Neural cell (in vitro differentiated cells): ENCODE results near the gene SPDYE4. TPM values are rescaled to one million over a fixed set of nuclear protein-coding genes. Genes with fewer than 3 reads are reported as not detected.

Source experiments
- H2AFZ ChIP-seq: fragments of 200-600, 300-800 bp; sonication (generic), shearing (Covaris generic); 2 replicates; pipeline ENCODE4 v1.6.0; 2014; ENCODE audit warnings: low read depth, mild to moderate bottlenecking, antibody characterized with exemption, low read length, moderate library complexity
- H3F3A ChIP-seq: fragments of 200-600 bp; shearing (Covaris generic); 2 replicates; pipeline ENCODE4 v1.6.1; 2016; ENCODE audit warnings: mild to moderate bottlenecking, moderate library complexity, mixed read lengths, antibody characterized with exemption, low read length; ENCODE audit not compliant: insufficient read depth, poor library complexity, severe bottlenecking
- H3K27ac ChIP-seq: fragments of 200-600, 300-800 bp; sonication (generic), shearing (Covaris generic); 2 replicates; pipeline ENCODE4 v1.5.1; 2014; ENCODE audit warnings: mild to moderate bottlenecking, low read length, moderate library complexity
- H3K27me3 ChIP-seq: fragments of 300-800, 200-600 bp; sonication (generic), shearing (Covaris generic); 2 replicates; pipeline ENCODE4 v1.6.0; 2014; ENCODE audit warnings: mild to moderate bottlenecking, low read depth, low read length, moderate library complexity; ENCODE audit not compliant: insufficient read depth
- H3K36me3 ChIP-seq: fragments of 300-800, 200-600 bp; sonication (generic), shearing (Covaris generic); 2 replicates; pipeline ENCODE4 v1.5.1; 2014; ENCODE audit warnings: mild to moderate bottlenecking, antibody characterized with exemption, low read length, moderate library complexity; ENCODE audit not compliant: insufficient read depth
- H3K4me2 ChIP-seq: fragments of 300-800, 200-600 bp; sonication (generic), shearing (Covaris generic); 2 replicates; pipeline ENCODE4 v1.6.0; 2014; ENCODE audit warnings: mild to moderate bottlenecking, low read length
- H3K4me3 ChIP-seq: fragments of 300-800, 200-600 bp; sonication (generic), shearing (Covaris generic); 2 replicates; pipeline ENCODE4 v1.5.1; 2014; ENCODE audit warnings: mild to moderate bottlenecking, low read length, moderate library complexity
- H3K79me2 ChIP-seq: fragments of 200-600 bp; shearing (Covaris generic); replicated peaks from 2 replicates; pipeline ENCODE4 v1.6.0; 2014; ENCODE audit warnings: mild to moderate bottlenecking, low read length, moderate library complexity; ENCODE audit not compliant: insufficient read depth
- H3K9ac ChIP-seq: fragments of 300-800, 200-600 bp; sonication (generic), shearing (Covaris generic); 2 replicates; pipeline ENCODE4 v1.6.1; 2016; ENCODE audit warnings: mild to moderate bottlenecking, low read length, mixed read lengths
- H3K9me2 ChIP-seq: fragments of 200-600 bp; shearing (Covaris generic); 2 replicates; pipeline ENCODE4 v1.6.1; 2016; ENCODE audit warnings: mild to moderate bottlenecking, low read length, mixed read lengths; ENCODE audit not compliant: insufficient read depth
- H3K9me3 ChIP-seq: fragments of 200-600, 300-800 bp; sonication (generic), shearing (Covaris generic); 2 replicates; pipeline ENCODE4 v1.6.1; 2016; ENCODE audit warnings: mild to moderate bottlenecking, mixed run types, low read length, moderate library complexity, mixed read lengths
- H4K20me1 ChIP-seq: fragments of 200-600 bp; shearing (Covaris generic); 2 replicates; pipeline ENCODE4 v1.6.1; 2016; ENCODE audit warnings: mild to moderate bottlenecking, mixed run types; ENCODE audit not compliant: insufficient read depth
- EP300 ChIP-seq: fragments of 450-650 bp; conservative IDR thresholded peaks from 2 replicates; pipeline ENCODE4 v1.6.1; 2014; ENCODE audit warnings: antibody characterized with exemption, mild to moderate bottlenecking, moderate library complexity; ENCODE audit not compliant: poor library complexity, severe bottlenecking
- EZH2 ChIP-seq: fragments of 200-600, 300-800 bp; shearing (Covaris generic), sonication (generic); IDR thresholded peaks from 2 replicates; pipeline ENCODE4 v1.6.1; 2014; ENCODE audit warnings: antibody characterized with exemption, low read length, borderline replicate concordance, mild to moderate bottlenecking; ENCODE audit not compliant: insufficient read depth, poor library complexity, severe bottlenecking
- MXI1 ChIP-seq: fragments of 450-650 bp; conservative IDR thresholded peaks from 2 replicates; pipeline ENCODE4 v1.6.1; 2014; ENCODE audit warnings: antibody characterized with exemption, mild to moderate bottlenecking; ENCODE audit not compliant: poor library complexity, severe bottlenecking
- POLR2AphosphoS5 ChIP-seq: IDR thresholded peaks from 2 replicates; pipeline ENCODE4 v1.6.1; 2012
- RAD21 ChIP-seq: fragments of 450-650 bp; conservative IDR thresholded peaks from 2 replicates; pipeline ENCODE4 v1.6.1; 2014; ENCODE audit warnings: antibody characterized with exemption, mild to moderate bottlenecking, moderate library complexity
- SMC3 ChIP-seq: fragments of 450-650 bp; conservative IDR thresholded peaks from 2 replicates; pipeline ENCODE4 v1.6.1; 2014; ENCODE audit warnings: antibody characterized with exemption, mild to moderate bottlenecking, moderate library complexity; ENCODE audit not compliant: poor library complexity
- TAF1 ChIP-seq: IDR thresholded peaks from 2 replicates; pipeline ENCODE4 v1.6.1; 2012; ENCODE audit warnings: low read depth
- polyA plus RNA-seq: library from polyadenylated mRNA; depleted of rRNA; stranded (reverse); fragments of >200 nt; gene quantifications from 2 replicates; pipeline ENCODE4 v1.2.3, GENCODE V29; 2014
- TF ChIP-seq, protein P1 (sequence below): fragments of 450-650 bp; IDR thresholded peaks from 2 replicates; pipeline ENCODE4 v1.5.1; 2014; ENCODE audit warnings: antibody characterized with exemption, mild to moderate bottlenecking, moderate library complexity; ENCODE audit not compliant: poor library complexity, severe bottlenecking
- TF ChIP-seq, protein P2 (sequence below): IDR thresholded peaks from 2 replicates; pipeline ENCODE4 v1.6.1; 2012; ENCODE audit warnings: borderline replicate concordance

The SPDYE4 gene
- polyA plus RNA-seq, 1 donor from 2014 or later = not detected

DNA sequence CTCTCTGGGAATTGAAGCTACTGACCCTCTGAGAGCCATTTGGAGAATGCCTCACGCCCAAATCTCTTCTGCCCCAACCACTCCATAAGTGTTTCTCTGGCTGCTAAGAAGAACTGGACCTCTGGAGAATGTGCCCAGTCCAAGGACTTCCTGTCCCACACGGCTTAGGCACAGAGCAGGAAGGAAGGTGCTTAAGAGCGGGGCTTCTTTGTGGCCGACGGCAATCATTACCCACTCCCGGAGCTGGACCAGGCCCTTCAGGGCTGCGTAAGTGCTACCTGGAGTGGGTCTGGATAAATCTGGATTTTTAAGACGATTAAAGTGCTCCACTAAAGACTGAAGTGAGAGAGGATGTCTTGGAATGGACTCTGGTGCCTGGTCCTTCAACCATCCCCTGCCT lies 15.5 kb downstream of the SPDYE4 start:
- Histone ChIP-seq H3K9ac (no peak overlapping the region), H2AFZ (no peak overlapping the region), H3K4me2 (no peak overlapping the region), H3K79me2 (no peaks in the 10 kb centered on the region), H3K4me3 (no peak overlapping the region), H3K27ac (no peak overlapping the region), H3K27me3 (peaks cover 3% of the 10 kb centered on the region), H3K36me3 (no peaks in the 10 kb centered on the region), H3F3A (no peaks in the 10 kb centered on the region), H3K9me2 (no peaks in the 10 kb centered on the region), H4K20me1 (no peaks in the 10 kb centered on the region), H3K9me3 (no peaks in the 10 kb centered on the region)
- TF ChIP-seq POLR2AphosphoS5 (no peak), EP300 (no peak), EZH2 (no peak), TAF1 (no peak), MXI1 (no peak), RAD21 (no peak), SMC3 (no peak)
- TF ChIP-seq, protein P1, sequence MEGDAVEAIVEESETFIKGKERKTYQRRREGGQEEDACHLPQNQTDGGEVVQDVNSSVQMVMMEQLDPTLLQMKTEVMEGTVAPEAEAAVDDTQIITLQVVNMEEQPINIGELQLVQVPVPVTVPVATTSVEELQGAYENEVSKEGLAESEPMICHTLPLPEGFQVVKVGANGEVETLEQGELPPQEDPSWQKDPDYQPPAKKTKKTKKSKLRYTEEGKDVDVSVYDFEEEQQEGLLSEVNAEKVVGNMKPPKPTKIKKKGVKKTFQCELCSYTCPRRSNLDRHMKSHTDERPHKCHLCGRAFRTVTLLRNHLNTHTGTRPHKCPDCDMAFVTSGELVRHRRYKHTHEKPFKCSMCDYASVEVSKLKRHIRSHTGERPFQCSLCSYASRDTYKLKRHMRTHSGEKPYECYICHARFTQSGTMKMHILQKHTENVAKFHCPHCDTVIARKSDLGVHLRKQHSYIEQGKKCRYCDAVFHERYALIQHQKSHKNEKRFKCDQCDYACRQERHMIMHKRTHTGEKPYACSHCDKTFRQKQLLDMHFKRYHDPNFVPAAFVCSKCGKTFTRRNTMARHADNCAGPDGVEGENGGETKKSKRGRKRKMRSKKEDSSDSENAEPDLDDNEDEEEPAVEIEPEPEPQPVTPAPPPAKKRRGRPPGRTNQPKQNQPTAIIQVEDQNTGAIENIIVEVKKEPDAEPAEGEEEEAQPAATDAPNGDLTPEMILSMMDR = no peak
- TF ChIP-seq, protein P2, sequence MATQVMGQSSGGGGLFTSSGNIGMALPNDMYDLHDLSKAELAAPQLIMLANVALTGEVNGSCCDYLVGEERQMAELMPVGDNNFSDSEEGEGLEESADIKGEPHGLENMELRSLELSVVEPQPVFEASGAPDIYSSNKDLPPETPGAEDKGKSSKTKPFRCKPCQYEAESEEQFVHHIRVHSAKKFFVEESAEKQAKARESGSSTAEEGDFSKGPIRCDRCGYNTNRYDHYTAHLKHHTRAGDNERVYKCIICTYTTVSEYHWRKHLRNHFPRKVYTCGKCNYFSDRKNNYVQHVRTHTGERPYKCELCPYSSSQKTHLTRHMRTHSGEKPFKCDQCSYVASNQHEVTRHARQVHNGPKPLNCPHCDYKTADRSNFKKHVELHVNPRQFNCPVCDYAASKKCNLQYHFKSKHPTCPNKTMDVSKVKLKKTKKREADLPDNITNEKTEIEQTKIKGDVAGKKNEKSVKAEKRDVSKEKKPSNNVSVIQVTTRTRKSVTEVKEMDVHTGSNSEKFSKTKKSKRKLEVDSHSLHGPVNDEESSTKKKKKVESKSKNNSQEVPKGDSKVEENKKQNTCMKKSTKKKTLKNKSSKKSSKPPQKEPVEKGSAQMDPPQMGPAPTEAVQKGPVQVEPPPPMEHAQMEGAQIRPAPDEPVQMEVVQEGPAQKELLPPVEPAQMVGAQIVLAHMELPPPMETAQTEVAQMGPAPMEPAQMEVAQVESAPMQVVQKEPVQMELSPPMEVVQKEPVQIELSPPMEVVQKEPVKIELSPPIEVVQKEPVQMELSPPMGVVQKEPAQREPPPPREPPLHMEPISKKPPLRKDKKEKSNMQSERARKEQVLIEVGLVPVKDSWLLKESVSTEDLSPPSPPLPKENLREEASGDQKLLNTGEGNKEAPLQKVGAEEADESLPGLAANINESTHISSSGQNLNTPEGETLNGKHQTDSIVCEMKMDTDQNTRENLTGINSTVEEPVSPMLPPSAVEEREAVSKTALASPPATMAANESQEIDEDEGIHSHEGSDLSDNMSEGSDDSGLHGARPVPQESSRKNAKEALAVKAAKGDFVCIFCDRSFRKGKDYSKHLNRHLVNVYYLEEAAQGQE = no peak

DNA sequence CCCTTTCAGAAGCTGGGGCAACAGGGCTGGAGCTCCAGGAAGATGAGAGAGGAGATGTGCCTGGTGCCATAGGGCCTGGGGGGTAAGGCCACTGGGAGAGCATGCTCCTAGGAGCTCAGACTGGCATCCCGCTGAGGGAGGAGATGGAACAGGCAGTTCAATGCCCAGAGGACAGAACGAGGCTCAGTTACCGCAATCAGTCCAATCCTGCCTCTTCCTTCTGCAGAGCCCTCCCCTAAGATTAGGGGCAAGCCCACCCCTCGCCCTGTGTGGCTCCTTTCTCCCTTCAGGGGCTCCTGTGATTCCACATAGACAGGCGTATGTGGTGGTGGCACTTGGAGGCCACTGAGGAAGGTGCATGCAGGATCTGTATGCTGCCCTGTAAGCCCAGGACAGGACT lies 16.1 kb downstream of the SPDYE4 start:
- Histone ChIP-seq H3K9me3 (no peaks in the 10 kb centered on the region), H3K36me3 (no peaks in the 10 kb centered on the region), H3K27me3 (peaks cover 3% of the 10 kb centered on the region), H3K27ac (no peak overlapping the region), H3K4me3 (no peak overlapping the region), H3F3A (no peaks in the 10 kb centered on the region), H4K20me1 (no peaks in the 10 kb centered on the region), H3K79me2 (no peaks in the 10 kb centered on the region), H3K4me2 (no peak overlapping the region), H2AFZ (no peak overlapping the region), H3K9me2 (no peaks in the 10 kb centered on the region), H3K9ac (no peak overlapping the region)
- TF ChIP-seq TAF1 = no peak
- TF ChIP-seq EZH2 = no peak
- no peak for TF ChIP-seq POLR2AphosphoS5
- TF ChIP-seq, protein P2 = no peak
- TF ChIP-seq, protein P1 = no peak
- TF ChIP-seq MXI1 = no peak
- TF ChIP-seq EP300 = no peak
- no peak for TF ChIP-seq RAD21
- TF ChIP-seq SMC3 = no peak
